Tibial nerve (tissue), 4 donors: ENCODE measurements around the gene HMCN2.

Experiments
- CTCF ChIP-seq, 5 experiments: fragments of 200-600 bp in 3 of 5; fragments of 450-650 bp in 2 of 5; sonication (generic) in 3 of 5; IDR thresholded peaks; one replicate each; pipeline ENCODE4 v1.5.1; 2016 to 2019; ENCODE audit warnings: antibody characterized with exemption in 5 of 5, mild to moderate bottlenecking in 3 of 5, moderate library complexity in 2 of 5
- EP300 ChIP-seq, 2 donors: sonication (generic); formaldehyde crosslinking; IDR thresholded peaks; one replicate each; pipeline ENCODE4 v1.6.1; 2017; ENCODE audit warnings: antibody characterized with exemption in 2 of 2, mild to moderate bottlenecking in 1 of 2

DNA sequence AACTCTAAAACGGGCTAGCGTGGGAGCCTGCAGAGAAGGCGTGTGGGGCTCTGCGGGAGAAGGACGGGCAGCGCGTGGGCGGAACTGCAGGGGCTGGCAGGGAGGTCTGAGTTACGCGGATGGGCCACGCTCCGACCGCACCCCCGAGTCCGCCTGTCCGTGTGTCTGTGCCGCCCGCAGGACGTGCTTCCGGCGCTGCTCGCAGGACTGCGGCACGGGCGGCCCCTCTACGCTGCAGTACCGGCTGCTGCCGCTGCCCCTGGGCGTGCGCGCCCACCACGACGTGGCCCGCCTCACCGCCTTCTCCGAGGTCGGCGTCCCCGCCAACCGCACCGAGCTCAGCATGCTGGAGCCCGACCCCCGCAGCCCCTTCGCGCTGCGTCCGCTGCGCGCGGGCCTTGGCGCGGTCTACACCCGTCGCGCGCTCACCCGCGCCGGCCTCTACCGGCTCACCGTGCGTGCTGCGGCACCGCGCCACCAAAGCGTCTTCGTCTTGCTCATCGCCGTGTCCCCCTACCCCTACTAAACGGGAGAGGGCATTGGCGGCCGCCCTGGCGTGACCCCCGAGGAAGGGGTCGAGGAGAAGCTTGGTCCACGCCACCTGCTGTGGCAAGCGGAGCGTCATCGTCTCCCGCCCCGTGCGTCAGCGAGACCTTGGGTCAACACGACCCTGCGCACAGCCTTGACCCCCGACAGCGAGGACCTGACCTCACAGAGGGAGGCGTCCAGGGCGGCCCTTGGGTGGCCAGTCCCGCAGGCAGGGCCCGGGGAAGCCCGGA is 167.8 kb downstream of the HMCN2 start:
- peak; percentile 46 to 79 (median 49) for TF ChIP-seq CTCF (IDR thresholded peaks at IDR 0.05)
- no peak for TF ChIP-seq EP300 (IDR thresholded peaks at IDR 0.05)
